GM12865 (cell line): ENCODE results near the gene ZC3H6.
A peak's percentile ranks its signal among the peaks of the same experiment; 100 is the strongest.

Source experiments
- DNase-seq: peaks from one replicate; pipeline ENCODE4 v3.0.0; 2010; ENCODE audit warnings: low read depth
- H3K4me3 ChIP-seq: 2 replicates; pipeline ENCODE4 v1.5.1; 2011; ENCODE audit warnings: mild to moderate bottlenecking, low read depth, low read length, control low read depth
- TF ChIP-seq, protein P1 (sequence below): IDR thresholded peaks from 2 replicates; pipeline ENCODE4 v1.5.1; 2011; ENCODE audit warnings: low read length, control low read depth, low read depth, inconsistent platforms; ENCODE audit not compliant: insufficient read depth; ENCODE audit errors: missing control alignments

The ZC3H6 gene

DNA sequence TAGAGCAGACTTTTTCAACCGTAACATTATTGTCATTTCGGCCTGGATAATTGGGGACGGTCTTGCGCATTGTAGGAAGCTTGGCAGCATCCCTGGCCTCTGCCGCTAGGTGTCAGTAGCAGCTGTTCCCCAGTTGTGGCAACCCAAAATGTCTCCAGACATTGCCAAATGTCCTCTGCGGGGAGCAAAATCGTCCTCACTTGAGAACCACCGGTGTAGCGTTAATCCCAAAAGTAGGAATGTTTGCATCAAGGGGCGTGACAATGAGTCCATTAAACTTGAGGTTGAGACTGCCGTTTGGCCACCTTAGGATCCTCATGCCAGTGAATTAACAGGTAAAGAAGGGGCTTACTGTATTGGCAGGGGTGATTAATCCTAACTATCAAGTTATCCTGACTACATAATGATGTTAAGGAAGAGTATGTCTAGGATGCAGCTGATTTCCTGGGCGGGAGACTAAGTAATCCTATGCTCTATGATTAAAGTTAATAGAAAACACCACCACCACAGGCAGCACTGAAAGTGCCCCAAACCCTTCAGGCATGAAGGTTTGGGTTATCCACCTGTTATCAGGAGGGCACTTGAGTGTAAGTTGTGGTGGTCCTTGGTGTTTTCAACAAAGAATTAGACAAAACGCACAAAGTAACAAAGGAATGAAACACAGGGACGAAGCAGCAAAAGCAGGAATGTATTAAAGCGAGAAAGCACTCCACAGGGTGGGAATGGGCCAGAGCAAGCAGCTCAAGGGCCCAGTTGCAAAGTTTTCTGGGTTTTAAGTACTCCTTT lies 15.7 kb upstream of the ZC3H6 start:
- DNase-seq: peak; percentile 92
- H3K4me3 ChIP-seq: no peak overlapping the region
- TF ChIP-seq, protein P1, sequence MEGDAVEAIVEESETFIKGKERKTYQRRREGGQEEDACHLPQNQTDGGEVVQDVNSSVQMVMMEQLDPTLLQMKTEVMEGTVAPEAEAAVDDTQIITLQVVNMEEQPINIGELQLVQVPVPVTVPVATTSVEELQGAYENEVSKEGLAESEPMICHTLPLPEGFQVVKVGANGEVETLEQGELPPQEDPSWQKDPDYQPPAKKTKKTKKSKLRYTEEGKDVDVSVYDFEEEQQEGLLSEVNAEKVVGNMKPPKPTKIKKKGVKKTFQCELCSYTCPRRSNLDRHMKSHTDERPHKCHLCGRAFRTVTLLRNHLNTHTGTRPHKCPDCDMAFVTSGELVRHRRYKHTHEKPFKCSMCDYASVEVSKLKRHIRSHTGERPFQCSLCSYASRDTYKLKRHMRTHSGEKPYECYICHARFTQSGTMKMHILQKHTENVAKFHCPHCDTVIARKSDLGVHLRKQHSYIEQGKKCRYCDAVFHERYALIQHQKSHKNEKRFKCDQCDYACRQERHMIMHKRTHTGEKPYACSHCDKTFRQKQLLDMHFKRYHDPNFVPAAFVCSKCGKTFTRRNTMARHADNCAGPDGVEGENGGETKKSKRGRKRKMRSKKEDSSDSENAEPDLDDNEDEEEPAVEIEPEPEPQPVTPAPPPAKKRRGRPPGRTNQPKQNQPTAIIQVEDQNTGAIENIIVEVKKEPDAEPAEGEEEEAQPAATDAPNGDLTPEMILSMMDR: peak; percentile 99

DNA sequence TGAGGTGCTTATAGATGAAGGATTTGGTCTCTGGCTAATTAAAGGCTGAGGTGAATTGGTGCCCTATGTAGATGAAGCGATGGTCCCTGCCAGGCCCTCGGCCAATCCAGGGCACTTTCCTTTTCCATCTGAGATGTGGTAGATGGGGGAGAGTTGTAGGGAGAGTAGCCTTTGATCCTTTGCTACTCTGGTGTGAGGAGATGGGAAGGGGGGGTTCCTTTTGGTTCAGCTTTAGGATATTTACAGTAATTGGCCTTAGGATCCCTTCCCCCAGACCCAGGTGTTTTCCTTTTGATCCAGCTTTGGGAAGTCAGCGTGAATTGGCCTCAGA lies 15.1 kb upstream of the ZC3H6 start:
- TF ChIP-seq, protein P1: no peak
- H3K4me3 ChIP-seq: no peak overlapping the region
- no peak for DNase-seq

DNA sequence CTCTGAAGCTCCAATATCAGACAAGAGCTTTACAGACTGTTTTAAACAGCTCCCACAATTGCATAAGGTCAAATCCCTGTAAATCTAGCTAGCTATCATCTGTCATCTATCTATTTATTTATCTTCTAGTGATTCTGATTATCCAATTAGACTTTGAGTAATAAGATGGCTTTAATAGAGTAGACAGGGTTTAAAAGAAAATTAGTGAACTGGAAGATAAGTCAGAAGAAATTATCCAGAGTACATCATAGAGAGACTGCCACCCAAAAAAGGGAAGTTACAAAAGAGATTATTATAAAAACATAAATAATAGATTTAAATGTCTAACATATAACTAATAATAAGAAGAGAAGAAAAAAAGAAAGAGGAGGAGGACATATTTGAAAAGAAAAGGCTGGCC lies 12.5 kb upstream of the ZC3H6 start:
- TF ChIP-seq, protein P1: no peak
- no peak overlapping the region for H3K4me3 ChIP-seq
- DNase-seq: no peak

DNA sequence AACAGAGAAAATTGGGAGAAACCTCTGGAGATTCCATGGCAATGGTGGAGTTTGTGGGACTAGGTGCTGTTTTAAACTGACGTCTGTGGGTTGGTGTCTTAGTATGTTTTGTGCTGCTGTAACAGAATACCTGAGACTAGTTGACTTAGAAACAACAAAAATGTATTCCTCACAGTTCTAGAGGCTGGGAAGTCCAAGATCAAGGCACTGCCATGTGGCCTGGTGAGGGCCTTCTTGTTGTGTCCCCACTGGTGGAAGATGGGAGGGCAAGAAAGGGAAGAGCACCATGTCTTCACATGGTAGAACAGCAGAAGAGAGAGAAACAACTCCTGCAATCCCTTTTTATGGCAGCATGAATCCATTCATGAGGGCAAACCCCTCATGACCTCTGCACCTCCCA lies 6.8 kb upstream of the ZC3H6 start:
- no peak overlapping the region for H3K4me3 ChIP-seq
- no peak for DNase-seq
- TF ChIP-seq, protein P1: no peak

DNA sequence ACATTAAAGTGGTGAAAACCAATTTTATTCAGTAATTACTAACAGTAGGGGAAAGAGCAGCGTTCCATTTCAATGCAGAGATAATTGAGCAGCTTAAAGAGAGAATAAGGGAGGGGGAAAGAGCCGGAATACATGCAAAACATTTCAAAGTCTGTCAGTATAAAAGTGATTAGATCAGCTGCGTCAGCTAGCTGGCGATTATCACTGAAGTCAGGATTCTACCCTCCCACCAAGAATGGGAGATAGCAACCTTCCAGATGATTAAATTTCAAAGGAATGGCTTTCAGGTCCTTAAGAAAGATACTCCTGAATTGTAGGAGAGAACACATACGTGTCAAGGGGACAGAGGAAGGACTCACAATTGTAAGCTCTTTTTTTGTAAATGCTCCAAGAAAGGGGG lies 2.7 kb upstream of the ZC3H6 start:
- H3K4me3 ChIP-seq: no peak overlapping the region
- DNase-seq: no peak
- TF ChIP-seq, protein P1: no peak

DNA sequence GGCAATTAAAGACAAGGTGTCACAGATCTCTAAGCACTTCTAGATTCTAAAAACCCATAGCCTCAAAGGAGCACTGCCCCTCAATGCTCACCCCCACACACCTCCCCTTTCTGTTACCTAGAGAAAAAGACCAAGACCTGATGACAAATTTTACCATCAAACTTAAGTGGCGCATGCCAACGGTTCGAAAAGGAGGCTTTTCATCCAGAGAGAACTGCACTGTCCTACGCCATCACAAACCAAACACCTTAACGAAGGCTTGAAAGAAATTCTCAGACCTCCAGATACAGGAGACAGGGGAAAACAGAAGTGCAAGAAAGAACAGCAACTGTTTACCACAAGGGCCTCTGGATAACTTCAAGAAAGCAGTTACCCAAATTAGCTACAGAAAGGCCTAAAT lies 2.0 kb upstream of the ZC3H6 start:
- DNase-seq: no peak
- no peak overlapping the region for H3K4me3 ChIP-seq
- TF ChIP-seq, protein P1: no peak
